A673 (cell line): ENCODE measurements around the gene TSPAN31.

Source experiments
- CTCF ChIP-seq: fragments of 300-800, 200-600 bp; sonication (generic); conservative IDR thresholded peaks from 2 replicates; pipeline ENCODE4 v1.5.1; 2017; ENCODE audit warnings: low read depth, mild to moderate bottlenecking, antibody characterized with exemption, low read length, moderate library complexity, mixed read lengths
- EZH2 ChIP-seq: fragments of 200-600 bp; sonication (generic); IDR thresholded peaks from 2 replicates; pipeline ENCODE4 v1.6.1; 2017; ENCODE audit warnings: borderline replicate concordance, low read depth, mild to moderate bottlenecking, mixed read lengths, antibody characterized with exemption, low read length; ENCODE audit not compliant: poor library complexity, severe bottlenecking

DNA sequence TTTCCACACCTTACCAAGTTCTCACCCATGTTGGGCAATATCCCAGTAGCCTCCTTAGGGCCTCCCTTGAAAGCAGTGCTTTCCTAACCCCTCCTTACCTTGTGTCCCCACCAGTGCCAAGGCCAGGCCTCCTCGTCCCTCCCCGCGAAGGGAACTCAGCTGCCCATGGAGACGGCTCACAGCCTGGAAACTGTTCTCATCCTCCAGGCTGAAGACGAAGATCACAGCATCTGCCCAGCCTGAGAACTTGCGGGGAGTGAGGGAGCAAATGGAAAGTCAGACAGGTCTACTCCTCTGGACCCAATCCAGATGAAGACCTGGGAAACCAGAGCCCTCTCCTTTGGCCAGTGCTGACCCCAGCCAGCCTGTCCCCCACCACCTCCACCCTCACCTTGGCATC lies 10.9 kb upstream of the TSPAN31 start:
- TF ChIP-seq EZH2 (no peak), CTCF (no peak)
